K562 (cell line): ENCODE data around the gene RESP18. TPM values are rescaled to one million over a fixed set of nuclear protein-coding genes. Genes with fewer than 3 reads are reported as not detected.

ENCODE experiments used
- DEAF1 ChIP-seq: fragments of 450-650 bp; formaldehyde crosslinking; IDR thresholded peaks from 2 replicates; pipeline ENCODE4 v1.4.0; 2020; ENCODE audit warnings: mild to moderate bottlenecking, moderate library complexity
- HNRNPLL ChIP-seq: fragments of 200-400 bp; formaldehyde crosslinking; IDR thresholded peaks from 2 replicates; pipeline ENCODE4 v1.6.1; 2017; ENCODE audit warnings: low read length, low read depth, mild to moderate bottlenecking; ENCODE audit not compliant: poor library complexity, severe bottlenecking
- KAT7 ChIP-seq: sonication (generic); formaldehyde crosslinking; IDR thresholded peaks from 2 replicates; pipeline ENCODE4 v1.8.0; 2022; ENCODE audit warnings: missing genetic modification reagents, mild to moderate bottlenecking, borderline replicate concordance
- NEUROD1 ChIP-seq: fragments of 150-350 bp; IDR thresholded peaks from 2 replicates; pipeline ENCODE4 v1.6.1; 2014; ENCODE audit warnings: borderline replicate concordance, low read length, low read depth; ENCODE audit not compliant: partially characterized antibody
- RAD21 ChIP-seq, 2 experiments: fragments of 250-450 bp in 1 of 2; fragments of 450-650 bp in 1 of 2; sonication (Bioruptor Pico) in 1 of 2; formaldehyde crosslinking in 1 of 2; IDR thresholded peaks in 1 of 2; conservative IDR thresholded peaks in 1 of 2; 2 replicates each; pipeline versions ENCODE4 v1.4.0 to v1.8.0; 2020 to 2022; ENCODE audit warnings: mild to moderate bottlenecking in 2 of 2, moderate library complexity in 1 of 2
- SMARCA4 ChIP-seq: fragments of 450-650 bp; IDR thresholded peaks from 2 replicates; pipeline ENCODE4 v1.6.1; 2016
- STAT6 ChIP-seq: sonication (generic); formaldehyde crosslinking; IDR thresholded peaks from 2 replicates; pipeline ENCODE4 v1.8.1; 2023; ENCODE audit warnings: mild to moderate bottlenecking, missing genetic modification reagents
- TBP ChIP-seq: optimal IDR thresholded peaks from 2 replicates; pipeline ENCODE3; 2011; ENCODE audit warnings: low read depth, low read length, improper control_type of control experiment
- TFAP4 ChIP-seq: sonication (generic); formaldehyde crosslinking; IDR thresholded peaks from 2 replicates; pipeline ENCODE4 v1.8.0; 2022; ENCODE audit warnings: missing genetic modification reagents, mild to moderate bottlenecking, moderate library complexity, borderline replicate concordance
- ZBTB2 ChIP-seq: fragments of 450-650 bp; IDR thresholded peaks from 2 replicates; pipeline ENCODE4 v1.6.1; 2016; ENCODE audit warnings: antibody characterized with exemption
- polyA plus RNA-seq, 8 experiments: library from polyadenylated mRNA; depleted of rRNA in 4 of 8; stranded (reverse) in 5 of 8; unstranded in 3 of 8; fragments of >200 nt; fragmentation: Nextera tagmentation in 2 of 8; fragmentation: Illumina TruSeq in 1 of 8; extraction: Ambion mirVana in 2 of 8; extraction: Trizol in 1 of 8; gene quantifications; 2 replicates each; pipeline versions ENCODE4 v1.2.1 to v1.2.3, GENCODE V29; 2011 to 2014; ENCODE audit warnings: inconsistent platforms in 1 of 8, missing spikeins in 1 of 8
- total RNA-seq, 7 experiments: library from RNA; depleted of rRNA in 6 of 7; stranded (reverse); fragments of >200 nt in 6 of 7; fragmentation: Illumina TruSeq in 2 of 7; extraction: Trizol in 2 of 7; gene quantifications; 2 replicates each; pipeline versions ENCODE4 v1.2.1 to v1.2.3, GENCODE V29; 2011 to 2021; ENCODE audit warnings: low replicate concordance in 1 of 7

Gene RESP18
- total and polyA plus RNA-seq, 9 of the 15 experiments (the other 6 are each of a cell fraction or from before 2014, with no cell fraction given), result not detected

GRCh38 chr2:219277703-219278654 lies 54.6 kb downstream of the RESP18 start (continued):
- peak; percentile 11 for TF ChIP-seq TBP
- TF ChIP-seq ZBTB2, result no peak
- TF ChIP-seq TFAP4 (CRISPR knock-in tag), result 0 out of 2 replicates have a peak, but pooled peaks have one; percentile 65
- TF ChIP-seq STAT6 (CRISPR knock-in tag), result peak; percentile 76; the same call in 1 of the 2 replicates
- peak; percentile 69 to 72 for TF ChIP-seq RAD21 (CRISPR knock-in tag; conservative IDR thresholded peaks at IDR 0.05 in 1 of 2, IDR thresholded peaks at IDR 0.05 in 1 of 2)
- TF ChIP-seq NEUROD1, result no peak
- 0 out of 2 replicates have a peak, but pooled peaks have one; percentile 24 for TF ChIP-seq SMARCA4
- peak; percentile 91 for TF ChIP-seq HNRNPLL
- TF ChIP-seq KAT7 (CRISPR knock-in tag), result 0 out of 2 replicates have a peak, but pooled peaks have one; percentile 24
- TF ChIP-seq DEAF1 (CRISPR knock-in tag), result 0 out of 2 replicates have a peak, but pooled peaks have one; percentile 7
